IMR-90 (cell line): Measurements from ENCODE around the gene PODXL2. TPM values are rescaled to one million over a fixed set of nuclear protein-coding genes. Genes with fewer than 3 reads are reported as not detected.

ENCODE experiments used
- ATAC-seq: fragments of 200-7000 bp; cut with Tn5 transposase; 2 replicates; pipeline ENCODE4 v1.9.1; 2020; ENCODE audit warnings: low read depth, mild to moderate bottlenecking, moderate library complexity
- BruUV-seq: library from RNA; stranded (reverse); fragments of 400-500 nt; replicated peaks from 2 replicates; lab custom pipeline; 2021; lab: Mats Ljungman, UMichigan
- CTCF ChIA-PET: fragments of 300-600 bp; formaldehyde crosslinking; extraction: SDS; loops from one replicate; lab custom pipeline; 2021; ENCODE audit warnings: antibody characterized with exemption; lab: Yijun Ruan, JAX
- POLR2A ChIA-PET: fragments of 300-600 bp; sonication (Branson Sonifier 250); formaldehyde crosslinking; loops from one replicate; lab custom pipeline; 2022; ENCODE audit warnings: antibody characterized with exemption; ENCODE audit not compliant: unreplicated experiment; lab: Charles Lee
- DNase-seq: peaks from one replicate; pipeline ENCODE4 v3.0.0; 2013
- H2AFZ ChIP-seq: replicated peaks from 2 replicates; pipeline ENCODE3; 2013; ENCODE audit warnings: low read length, mild to moderate bottlenecking; ENCODE audit not compliant: poor library complexity
- H2AK5ac ChIP-seq: 2 replicates; pipeline ENCODE4 v1.6.1; 2013; ENCODE audit warnings: low read depth, low read length, inconsistent platforms
- H2AK9ac ChIP-seq: replicated peaks from 2 replicates; pipeline ENCODE3; 2013; ENCODE audit warnings: mild to moderate bottlenecking, low read depth, low read length, moderate library complexity; ENCODE audit not compliant: poor library complexity
- H2BK120ac ChIP-seq: 2 replicates; pipeline ENCODE4 v1.6.1; 2013; ENCODE audit warnings: low read depth, low read length, inconsistent platforms
- H2BK15ac ChIP-seq: 3 replicates; pipeline ENCODE4 v1.6.1; 2013; ENCODE audit warnings: low read depth, low read length, inconsistent platforms
- H2BK20ac ChIP-seq: 2 replicates; pipeline ENCODE4 v1.6.1; 2013; ENCODE audit warnings: low read depth, mild to moderate bottlenecking, inconsistent platforms, low read length, moderate library complexity
- H2BK5ac ChIP-seq: 2 replicates; pipeline ENCODE4 v1.6.1; 2013; ENCODE audit warnings: mild to moderate bottlenecking, low read depth, low read length, inconsistent platforms; ENCODE audit not compliant: poor library complexity, severe bottlenecking
- H3K14ac ChIP-seq: replicated peaks from 2 replicates; pipeline ENCODE4 v1.6.1; 2013; ENCODE audit warnings: low read depth, low read length, inconsistent platforms
- H3K18ac ChIP-seq: 2 replicates; pipeline ENCODE4 v1.6.1; 2013; ENCODE audit warnings: low read depth, low read length, control low read depth
- H3K23ac ChIP-seq: 2 replicates; pipeline ENCODE4 v1.6.1; 2013; ENCODE audit warnings: low read depth, low read length, inconsistent platforms
- H3K27ac ChIP-seq: 2 replicates; pipeline ENCODE4 v1.5.1; 2013; ENCODE audit warnings: mild to moderate bottlenecking, control low read depth, low read length; ENCODE audit not compliant: insufficient read depth
- H3K27me3 ChIP-seq: 2 replicates; pipeline ENCODE4 v1.6.1; 2013; ENCODE audit warnings: low read length; ENCODE audit not compliant: control insufficient read depth, insufficient read depth
- H3K36me3 ChIP-seq: 2 replicates; pipeline ENCODE4 v1.6.1; 2013; ENCODE audit warnings: low read length, mixed read lengths; ENCODE audit not compliant: control insufficient read depth, insufficient read depth
- H3K4ac ChIP-seq: 2 replicates; pipeline ENCODE4 v1.6.1; 2013; ENCODE audit warnings: low read depth, low read length, inconsistent platforms
- H3K4me1 ChIP-seq: 2 replicates; pipeline ENCODE4 v1.6.1; 2013; ENCODE audit warnings: low read length, mixed read lengths; ENCODE audit not compliant: control insufficient read depth, insufficient read depth
- H3K4me2 ChIP-seq: 2 replicates; pipeline ENCODE4 v1.6.1; 2013; ENCODE audit warnings: low read depth, mild to moderate bottlenecking, control low read depth, low read length, moderate library complexity
- H3K4me3 ChIP-seq: 2 replicates; pipeline ENCODE4 v1.5.1; 2013; ENCODE audit warnings: low read depth, mild to moderate bottlenecking, control low read depth, low read length, moderate library complexity; ENCODE audit not compliant: insufficient read depth
- H3K56ac ChIP-seq: 2 replicates; pipeline ENCODE4 v1.6.1; 2013; ENCODE audit warnings: low read length, inconsistent platforms; ENCODE audit not compliant: insufficient read depth; ENCODE audit errors: extremely low read depth
- H3K79me1 ChIP-seq, 2 experiments: 2 replicates each; pipeline ENCODE4 v1.6.1; 2013; ENCODE audit warnings: low read length in 2 of 2, inconsistent platforms in 1 of 2, low read depth in 1 of 2
- H3K9ac ChIP-seq: 2 replicates; pipeline ENCODE4 v1.6.1; 2013; ENCODE audit warnings: low read depth, low read length, control low read depth
- H3K9me1 ChIP-seq: 2 replicates; pipeline ENCODE4 v1.6.1; 2013; ENCODE audit warnings: low read length, inconsistent platforms; ENCODE audit not compliant: insufficient read depth
- H3K9me3 ChIP-seq: 2 replicates; pipeline ENCODE4 v1.6.1; 2013; ENCODE audit warnings: low read length; ENCODE audit not compliant: control insufficient read depth, insufficient read depth
- H4K20me1 ChIP-seq: 2 replicates; pipeline ENCODE4 v1.6.1; 2013; ENCODE audit warnings: low read length, inconsistent platforms; ENCODE audit not compliant: insufficient read depth
- H4K5ac ChIP-seq: 2 replicates; pipeline ENCODE4 v1.6.1; 2013; ENCODE audit warnings: mild to moderate bottlenecking, low read depth, low read length, control low read depth
- H4K8ac ChIP-seq, 2 experiments: 2 replicates each; pipeline ENCODE4 v1.6.1; 2013; ENCODE audit warnings: low read depth in 2 of 2, low read length in 2 of 2, control low read depth in 1 of 2, inconsistent platforms in 1 of 2
- H4K91ac ChIP-seq: 2 replicates; pipeline ENCODE4 v1.6.1; 2013; ENCODE audit warnings: low read depth, low read length, inconsistent platforms; ENCODE audit not compliant: insufficient read depth
- MAFK ChIP-seq: IDR thresholded peaks from 2 replicates; pipeline ENCODE4 v1.6.1; 2012; ENCODE audit warnings: low read depth, low read length, improper control_type of control experiment
- MAZ ChIP-seq: IDR thresholded peaks from 2 replicates; pipeline ENCODE4 v1.6.1; 2012; ENCODE audit warnings: low read depth, mild to moderate bottlenecking, low read length, improper control_type of control experiment, moderate library complexity, borderline replicate concordance
- RCOR1 ChIP-seq: IDR thresholded peaks from 2 replicates; pipeline ENCODE4 v1.6.1; 2012; ENCODE audit warnings: mild to moderate bottlenecking, low read length, improper control_type of control experiment; ENCODE audit not compliant: insufficient replicate concordance
- WGBS, 2 experiments: methylation state at CpG; one replicate each; pipeline versions ENCODE4 v1.1.5 to v1.1.7; 2013; ENCODE audit warnings: missing lambda C conversion rate in 2 of 2; ENCODE audit not compliant: insufficient read length in 1 of 2; ENCODE audit errors: extremely low coverage in 2 of 2; 5-methylcytosine and 5-hydroxymethylcytosine counted together
- dilution Hi-C: fragments of 300-500 bp; cut with HindIII; formaldehyde crosslinking; loops from one replicate; pipeline ENCODE4 v1.14.3; 2018; ENCODE audit warnings: low sequenced_read_pairs; ENCODE audit not compliant: unreplicated experiment
- in situ Hi-C: fragments of 300-500 bp; cut with MboI; formaldehyde crosslinking; loops from 3 replicates; pipeline ENCODE4 v1.14.3; 2019; ENCODE audit warnings: low sequenced_read_pairs, inconsistent platforms, mixed read lengths
- intact Hi-C: fragments of 100-400 bp; cut with micrococcal nuclease; formaldehyde crosslinking; loops from 2 replicates; pipeline ENCODE4 v1.10.0; 2022
- polyA plus RNA-seq, 3 experiments: library from polyadenylated mRNA; depleted of rRNA; stranded (reverse); fragments of >200 nt; gene quantifications; 2 replicates each; pipeline ENCODE4 v1.2.3, GENCODE V29; 2012; ENCODE audit warnings: low replicate concordance in 1 of 3
- total RNA-seq: library from RNA; depleted of rRNA; stranded (reverse); fragments of >200 nt; gene quantifications from 2 replicates; pipeline ENCODE4 v1.2.3, GENCODE V29; 2012
- TF ChIP-seq, protein P1 (sequence below): conservative IDR thresholded peaks from 2 replicates; pipeline ENCODE4 v1.5.1; 2012; ENCODE audit warnings: mild to moderate bottlenecking, low read depth, low read length, improper control_type of control experiment

Gene PODXL2
- total and polyA plus RNA-seq, 2 of the 4 experiments (the other 2 are of a cell fraction): 1.6 to 5.4 TPM

DNA sequence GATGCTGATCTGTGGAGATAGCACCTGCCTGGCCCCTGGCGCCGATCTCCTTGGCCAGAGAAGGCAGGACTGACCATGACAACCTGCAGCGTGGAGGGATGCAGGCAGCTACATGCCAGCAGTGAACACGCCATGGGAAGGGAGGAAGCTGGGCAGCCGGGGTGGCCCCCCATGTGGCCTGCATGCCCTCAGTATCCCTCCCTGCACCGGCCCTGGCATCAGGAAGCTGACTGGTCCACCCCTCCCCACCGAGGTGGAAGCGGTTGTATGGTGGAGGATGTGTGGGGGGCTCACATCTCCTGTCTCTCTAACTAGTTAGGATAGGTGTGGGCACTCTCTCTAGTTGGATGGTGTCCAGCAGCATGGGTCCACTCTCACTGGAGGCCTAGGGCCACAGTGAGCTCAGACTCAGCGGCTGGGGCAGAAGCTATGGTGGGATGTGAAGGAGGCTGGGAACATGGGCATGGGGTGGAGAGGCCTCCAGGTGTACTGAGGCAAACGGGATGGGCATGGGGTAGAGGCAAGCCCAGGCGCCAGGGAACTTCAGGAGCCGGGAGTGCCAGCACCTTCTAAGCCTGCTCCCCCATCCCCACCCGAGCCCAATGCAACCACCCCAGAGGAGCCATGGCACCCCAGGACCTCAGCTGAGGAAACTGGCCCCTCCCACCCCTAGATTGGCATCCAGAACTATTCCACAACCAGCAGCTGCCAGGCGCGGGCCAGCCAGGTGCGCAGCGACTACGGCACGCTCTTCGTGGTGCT, 42.0 kb downstream of the PODXL2 start (continued):
- TF ChIP-seq MAFK (no peak), RCOR1 (no peak)

DNA sequence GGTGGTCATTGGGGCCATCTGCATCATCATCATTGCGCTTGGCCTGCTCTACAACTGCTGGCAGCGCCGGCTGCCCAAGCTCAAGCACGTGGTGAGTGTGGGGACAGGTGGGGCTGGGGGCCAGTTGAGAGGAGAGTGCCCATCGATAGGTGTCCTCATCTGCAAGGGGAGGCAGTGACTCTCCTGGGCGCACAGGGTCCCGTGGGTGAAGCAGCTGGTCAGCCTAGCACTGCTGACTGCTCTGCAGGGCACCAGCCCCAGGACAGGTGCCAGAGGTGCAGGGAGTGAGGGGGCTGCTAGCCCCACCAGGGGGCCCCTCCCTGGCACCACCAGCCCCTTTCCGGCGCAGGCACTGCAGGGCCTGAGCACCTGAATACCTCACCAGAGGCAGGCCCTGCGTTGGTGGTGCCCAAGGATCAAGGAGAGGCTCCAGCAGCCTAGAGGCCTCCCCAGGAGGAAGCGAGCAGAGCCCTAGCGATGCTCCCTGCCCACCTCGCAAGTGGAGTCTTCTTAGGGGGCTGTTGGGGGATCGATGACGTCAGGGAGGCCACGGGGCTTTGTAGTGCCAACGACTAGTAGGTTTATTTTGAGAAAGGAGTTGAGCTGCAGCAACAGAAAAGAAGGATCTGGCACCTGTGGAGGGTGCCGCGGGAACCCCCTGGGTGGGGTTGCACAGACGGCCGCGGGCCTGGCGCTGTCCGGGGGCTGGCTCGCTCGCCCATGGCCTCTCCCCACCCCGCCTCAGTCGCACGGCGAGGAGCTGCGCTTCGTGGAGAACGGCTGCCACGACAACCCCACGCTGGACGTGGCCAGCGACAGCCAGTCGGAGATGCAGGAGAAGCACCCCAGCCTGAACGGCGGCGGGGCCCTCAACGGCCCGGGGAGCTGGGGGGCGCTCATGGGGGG, 42.8 kb downstream of the PODXL2 start:
- Histone ChIP-seq H2AFZ (peak overlapping the region; percentile 91), H3K56ac (peak overlapping the region; percentile 52), H2BK20ac (no peak overlapping the region), H3K79me1 (peaks cover 19 to 35% of the 10 kb centered on the region in 2 experiments), H3K9ac (peak overlapping the region; percentile 95), H4K5ac (peak overlapping the region; percentile 83), H2AK5ac (peak overlapping the region; percentile 98), H3K4ac (peak overlapping the region; percentile 95), H4K8ac (peak overlapping the region; percentile 95 to 99), H3K14ac (peak overlapping the region; percentile 98), H3K27ac (peak overlapping the region; percentile 91), H2BK5ac (peak overlapping the region; percentile 69), H2BK15ac (no peak overlapping the region; the same call in 2 of the 3 replicates), H3K9me1 (peaks cover 10% of the 10 kb centered on the region; the same call in 1 of the 2 replicates), H3K18ac (peak overlapping the region; percentile 76), H3K4me1 (peaks cover 10% of the 10 kb centered on the region), H3K27me3 (no peaks in the 10 kb centered on the region), H3K4me3 (peak overlapping the region; percentile 71), H3K36me3 (peaks cover 7% of the 10 kb centered on the region; the same call in 1 of the 2 replicates), H4K91ac (peak overlapping the region; percentile 73), H3K4me2 (peak overlapping the region; percentile 45), H2AK9ac (peak overlapping the region; percentile 100), H4K20me1 (no peaks in the 10 kb centered on the region; the same call in none of the 2 replicates), H3K9me3 (no peaks in the 10 kb centered on the region), H3K23ac (peak overlapping the region; percentile 97), H2BK120ac (peak overlapping the region; percentile 68)
- in situ Hi-C loops: no loop called here
- WGBS, 2 experiments: 6% methylated on average over 16 of the region's 44 CpGs; no CpG with 5 or more reads in 1 of the 2 experiments
- ATAC-seq (peak; percentile 12), DNase-seq (no peak)
- ChIA-PET CTCF (interaction anchor here (0.5 kb wide), 1 partner anchor 465 kb away, joined by 3 read pairs; no protein-coding TSS in a partner anchor), POLR2A (no interaction called here)
- dilution Hi-C loops: no loop called here
- intact Hi-C loops: loop anchor here (1.0 kb wide), 1 partner anchor 11 kb away; no protein-coding TSS in a partner anchor
- BruUV-seq: no TSS peak
- TF ChIP-seq MAZ: peak; percentile 38; the same call in 1 of the 2 replicates
- TF ChIP-seq, protein P1, sequence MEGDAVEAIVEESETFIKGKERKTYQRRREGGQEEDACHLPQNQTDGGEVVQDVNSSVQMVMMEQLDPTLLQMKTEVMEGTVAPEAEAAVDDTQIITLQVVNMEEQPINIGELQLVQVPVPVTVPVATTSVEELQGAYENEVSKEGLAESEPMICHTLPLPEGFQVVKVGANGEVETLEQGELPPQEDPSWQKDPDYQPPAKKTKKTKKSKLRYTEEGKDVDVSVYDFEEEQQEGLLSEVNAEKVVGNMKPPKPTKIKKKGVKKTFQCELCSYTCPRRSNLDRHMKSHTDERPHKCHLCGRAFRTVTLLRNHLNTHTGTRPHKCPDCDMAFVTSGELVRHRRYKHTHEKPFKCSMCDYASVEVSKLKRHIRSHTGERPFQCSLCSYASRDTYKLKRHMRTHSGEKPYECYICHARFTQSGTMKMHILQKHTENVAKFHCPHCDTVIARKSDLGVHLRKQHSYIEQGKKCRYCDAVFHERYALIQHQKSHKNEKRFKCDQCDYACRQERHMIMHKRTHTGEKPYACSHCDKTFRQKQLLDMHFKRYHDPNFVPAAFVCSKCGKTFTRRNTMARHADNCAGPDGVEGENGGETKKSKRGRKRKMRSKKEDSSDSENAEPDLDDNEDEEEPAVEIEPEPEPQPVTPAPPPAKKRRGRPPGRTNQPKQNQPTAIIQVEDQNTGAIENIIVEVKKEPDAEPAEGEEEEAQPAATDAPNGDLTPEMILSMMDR: no peak
